Osteocyte (in vitro differentiated cells): Measurements from ENCODE around the gene SQSTM1. TPM values are rescaled to one million over a fixed set of nuclear protein-coding genes. Genes with fewer than 3 reads are reported as not detected.

ENCODE experiments used
- DNase-seq: peaks from one replicate; pipeline ENCODE4 v3.0.0; 2021; ENCODE audit warnings: mixed read lengths; ENCODE audit not compliant: unreplicated experiment; ENCODE audit errors: extremely low spot score
- H3K27ac Mint-ChIP-seq: one replicate; pipeline ENCODE4 v1.8.0; 2021; ENCODE audit warnings: mild to moderate bottlenecking, mixed read lengths; ENCODE audit not compliant: unreplicated experiment
- H3K27me3 Mint-ChIP-seq: one replicate; pipeline ENCODE4 v1.8.0; 2021; ENCODE audit warnings: mixed read lengths; ENCODE audit not compliant: unreplicated experiment
- H3K36me3 Mint-ChIP-seq: one replicate; pipeline ENCODE4 v1.8.0; 2021; ENCODE audit warnings: mixed read lengths; ENCODE audit not compliant: unreplicated experiment
- H3K4me1 Mint-ChIP-seq: one replicate; pipeline ENCODE4 v1.8.0; 2021; ENCODE audit warnings: mixed read lengths; ENCODE audit not compliant: unreplicated experiment
- H3K4me3 Mint-ChIP-seq: one replicate; pipeline ENCODE4 v1.8.0; 2021; ENCODE audit warnings: mild to moderate bottlenecking, moderate library complexity, mixed read lengths; ENCODE audit not compliant: unreplicated experiment
- H3K9me3 Mint-ChIP-seq: one replicate; pipeline ENCODE4 v1.8.0; 2021; ENCODE audit warnings: mixed read lengths; ENCODE audit not compliant: unreplicated experiment
- CTCF ChIP-seq: fragments of 200-600 bp; sonication (generic); IDR thresholded peaks from 2 replicates; pipeline ENCODE4 v1.5.0; 2021; ENCODE audit warnings: antibody characterized with exemption, mild to moderate bottlenecking, moderate library complexity
- total RNA-seq: library from RNA; stranded (reverse); gene quantifications from 2 replicates; pipeline ENCODE4 v1.2.1, GENCODE V29; 2021

Gene SQSTM1
- total RNA-seq, 1 donor from 2014 or later, result 447 TPM

- Mint-ChIP-seq H3K4me3 (no peak overlapping the region), H3K9me3 (no peaks in the 10 kb centered on the region), H3K27ac (no peak overlapping the region), H3K4me1 (peaks cover 9% of the 10 kb centered on the region), H3K36me3 (peaks cover 20% of the 10 kb centered on the region), H3K27me3 (no peaks in the 10 kb centered on the region)
- no peak for DNase-seq
- no peak for TF ChIP-seq CTCF
Observed at GRCh38 chr5:179864686-179865085, 44.0 kb downstream of the SQSTM1 start.

GRCh38 chr5:179865491-179866240, 45.0 kb downstream of the SQSTM1 start:
- Mint-ChIP-seq H3K4me1 (peaks cover 1% of the 10 kb centered on the region), H3K27ac (no peak overlapping the region), H3K4me3 (no peak overlapping the region), H3K36me3 (peaks cover 21% of the 10 kb centered on the region), H3K9me3 (no peaks in the 10 kb centered on the region), H3K27me3 (no peaks in the 10 kb centered on the region)
- TF ChIP-seq CTCF, result no peak
- no peak for DNase-seq

- H3K27me3 Mint-ChIP-seq, result no peaks in the 10 kb centered on the region
- H3K4me1 Mint-ChIP-seq, result peaks cover 3% of the 10 kb centered on the region
- no peak overlapping the region for H3K27ac Mint-ChIP-seq
- no peak overlapping the region for H3K4me3 Mint-ChIP-seq
- no peaks in the 10 kb centered on the region for H3K9me3 Mint-ChIP-seq
- no peak for DNase-seq
- peak; percentile 14 for TF ChIP-seq CTCF
- H3K36me3 Mint-ChIP-seq, result peaks cover 26% of the 10 kb centered on the region
Observed at GRCh38 chr5:179866241-179867078, 45.8 kb downstream of the SQSTM1 start.

- Mint-ChIP-seq H3K9me3 (no peaks in the 10 kb centered on the region), H3K4me1 (peaks cover 3% of the 10 kb centered on the region), H3K27ac (no peak overlapping the region), H3K36me3 (peaks cover 26% of the 10 kb centered on the region), H3K27me3 (no peaks in the 10 kb centered on the region), H3K4me3 (no peak overlapping the region)
- no peak for DNase-seq
- TF ChIP-seq CTCF, result no peak
Observed at GRCh38 chr5:179867079-179867465, 46.4 kb downstream of the SQSTM1 start.

GRCh38 chr5:179867476-179867875, 46.8 kb downstream of the SQSTM1 start:
- H3K36me3 Mint-ChIP-seq, result peaks cover 24% of the 10 kb centered on the region
- H3K9me3 Mint-ChIP-seq, result no peaks in the 10 kb centered on the region
- no peak overlapping the region for H3K4me3 Mint-ChIP-seq
- H3K27me3 Mint-ChIP-seq, result no peaks in the 10 kb centered on the region
- no peak for DNase-seq
- H3K27ac Mint-ChIP-seq, result no peak overlapping the region
- TF ChIP-seq CTCF, result no peak
- H3K4me1 Mint-ChIP-seq, result peaks cover 3% of the 10 kb centered on the region
